Mesenteric fat pad (tissue), 1 donor: ENCODE measurements around the gene SIRT7. TPM values are rescaled to one million over a fixed set of nuclear protein-coding genes. Genes with fewer than 3 reads are reported as not detected.

ENCODE experiments used
- DNase-seq: peaks from one replicate; pipeline ENCODE4 v3.0.0-alpha.2; 2020; ENCODE audit warnings: low spot score
- total RNA-seq: library from RNA; stranded (reverse); fragmentation: NEBNext Ultra II Directional; extraction: Animal tissue kit (Norgen Biotek cat#: 25700); gene quantifications from one replicate; pipeline ENCODE4 v1.2.1, GENCODE V29; 2021
- donor health status: DM: yes; HTN: yes; CAD: no.

SIRT7 gene
- total RNA-seq, 1 donor from 2014 or later, result 16.9 TPM

- DNase-seq, result no peak
Measured at GRCh38 chr17:81867170-81867990, 50.6 kb downstream of the SIRT7 start.

DNA sequence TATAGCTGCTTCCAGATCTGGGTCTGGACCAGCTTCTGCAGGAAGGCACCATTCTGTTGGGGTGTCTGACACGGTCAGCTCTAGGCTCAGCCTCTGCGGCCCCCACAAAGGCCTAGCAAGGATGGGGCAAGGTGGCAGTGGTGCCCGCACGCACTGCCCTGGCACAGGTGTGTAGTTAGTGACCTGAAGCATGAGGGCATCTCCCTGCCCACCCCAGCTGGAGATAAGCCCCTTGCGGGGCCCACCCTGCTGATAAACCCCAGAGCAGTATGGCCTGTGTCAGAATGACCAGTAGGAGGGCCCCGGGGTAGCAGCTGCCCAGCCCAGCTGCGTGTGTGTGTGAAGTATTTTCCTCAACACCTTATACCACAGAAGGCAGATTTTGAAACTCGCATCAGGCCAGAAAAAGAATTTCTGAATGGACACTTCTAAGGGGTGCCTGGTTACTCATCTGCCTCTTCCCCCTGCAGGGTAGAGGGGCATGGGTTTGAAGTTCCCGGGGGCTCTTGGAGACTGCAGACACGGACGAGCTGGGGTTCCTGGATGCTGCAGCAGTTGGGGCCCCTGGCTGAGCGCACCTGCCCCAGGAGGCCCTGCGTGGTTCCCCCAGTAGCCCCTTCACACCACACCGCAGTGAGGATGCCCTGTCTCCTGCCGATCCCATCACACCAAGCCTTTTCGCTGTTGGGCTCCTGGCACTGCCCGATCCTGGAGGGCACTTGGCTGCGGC, 51.4 kb downstream of the SIRT7 start:
- no peak for DNase-seq

DNA sequence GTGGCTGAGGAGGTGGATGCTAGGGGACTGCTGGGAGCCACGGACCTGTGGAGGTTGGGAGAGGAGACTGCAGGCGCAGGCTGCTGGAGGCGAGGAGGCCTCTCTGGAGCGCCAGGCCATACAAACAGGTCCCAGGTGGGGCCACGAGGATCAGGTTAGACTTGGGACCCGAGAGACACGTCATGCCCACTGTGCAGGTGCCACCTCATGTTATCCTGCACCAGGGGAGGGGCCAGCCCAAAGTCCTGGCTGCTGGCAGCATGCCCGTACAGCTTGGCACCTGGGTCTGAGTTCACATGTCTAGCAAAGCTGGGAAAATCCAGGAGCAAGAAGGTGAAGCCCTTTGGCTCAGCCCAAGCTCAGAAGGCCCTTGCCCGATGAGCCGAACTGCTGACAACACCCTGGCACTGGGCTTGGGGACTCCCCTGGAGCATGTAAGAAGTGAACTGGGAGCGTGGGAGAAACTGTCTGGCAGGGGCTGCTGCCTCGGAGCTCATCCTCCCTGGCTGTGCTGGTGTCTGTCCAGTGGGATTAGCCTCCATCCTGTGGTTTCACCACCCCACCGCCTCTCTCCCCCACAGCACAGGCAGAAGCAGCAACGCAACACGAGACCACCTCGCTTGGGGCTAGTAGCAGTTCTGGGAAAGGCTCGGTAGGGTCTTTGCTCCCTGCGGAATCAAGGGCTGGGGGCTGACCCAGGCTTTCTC, 52.1 kb downstream of the SIRT7 start:
- no peak for DNase-seq

DNA sequence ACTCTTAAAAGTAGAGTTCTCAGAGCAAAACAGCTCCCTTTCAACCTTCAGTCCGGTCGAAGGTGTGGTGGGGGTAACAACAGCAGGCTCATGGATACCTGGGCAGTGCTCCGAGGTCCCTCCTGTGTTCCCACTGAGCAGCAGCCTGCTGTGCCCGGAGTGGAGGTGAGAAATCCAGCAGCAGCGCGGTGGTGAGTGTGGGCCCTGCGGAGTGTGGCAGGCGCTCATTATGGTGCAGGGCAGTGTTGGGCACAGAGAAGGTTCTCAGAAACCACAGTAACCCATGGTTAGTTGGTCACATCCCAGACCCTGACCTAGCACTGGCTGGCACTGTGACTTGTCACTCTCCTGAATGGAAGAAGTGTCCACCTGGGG, 52.6 kb downstream of the SIRT7 start:
- no peak for DNase-seq

GRCh38 chr17:81863833-81864768, 53.9 kb downstream of the SIRT7 start:
- DNase-seq, result no peak

DNA sequence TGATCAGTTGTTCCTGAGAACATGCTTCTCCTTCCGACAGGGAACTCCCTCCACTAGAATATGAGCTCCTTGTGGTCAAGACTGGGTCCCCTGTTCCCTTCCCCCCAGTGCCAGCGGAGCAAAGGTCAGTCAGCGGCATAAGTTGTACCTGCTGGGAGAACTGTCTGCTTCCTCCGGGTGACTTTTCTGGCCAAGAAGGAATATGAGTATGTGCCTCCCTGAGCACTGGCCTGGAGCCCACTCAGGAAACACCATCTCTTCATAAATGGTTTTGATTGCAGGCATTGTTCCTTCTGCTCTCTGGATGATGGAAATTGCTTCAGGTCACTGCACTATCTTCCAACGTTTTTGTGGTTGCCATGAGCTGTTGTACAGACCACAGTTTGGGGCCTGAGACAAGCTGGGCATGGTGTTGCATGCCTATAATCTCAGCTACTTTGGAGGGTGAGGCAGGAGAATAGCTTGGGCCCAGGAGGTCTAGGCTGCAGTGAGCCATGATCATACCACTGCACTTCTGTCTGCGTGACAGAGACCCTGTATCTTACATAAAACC, 54.8 kb downstream of the SIRT7 start:
- DNase-seq, result no peak

Other genes with a start within 250 kb of the SIRT7 start
- gene ARL16, start 234.4 kb downstream of the SIRT7 start, total RNA-seq, result 25.0 TPM
- gene HGS, start 234.2 kb downstream of the SIRT7 start, total RNA-seq, result 109 TPM
- 60.7 TPM for gene MRPL12, start 214.8 kb downstream of the SIRT7 start, total RNA-seq
- gene SLC25A10, start 205.9 kb downstream of the SIRT7 start, total RNA-seq, result 17.0 TPM
- 0.26 TPM for gene GCGR, start 114.0 kb downstream of the SIRT7 start, total RNA-seq
- 63.2 TPM for gene MCRIP1, start 84.9 kb downstream of the SIRT7 start, total RNA-seq
- gene PPP1R27, start 83.1 kb downstream of the SIRT7 start, total RNA-seq, result not detected
- gene P4HB, start 57.6 kb downstream of the SIRT7 start, total RNA-seq, result 575 TPM
- gene ARHGDIA, start 46.8 kb downstream of the SIRT7 start, total RNA-seq, result 521 TPM
- 46.2 TPM for gene ALYREF, start 26.6 kb downstream of the SIRT7 start, total RNA-seq
- 102 TPM for gene ANAPC11, start 26.5 kb downstream of the SIRT7 start, total RNA-seq
- not detected for gene NPB, start 15.9 kb downstream of the SIRT7 start, total RNA-seq
- gene PCYT2, start 6.8 kb downstream of the SIRT7 start, total RNA-seq, result 33.9 TPM
- 29.7 TPM for gene MAFG, start 9.6 kb upstream of the SIRT7 start, total RNA-seq
- gene PYCR1, start 19.1 kb upstream of the SIRT7 start, total RNA-seq, result 9.5 TPM
- not detected for gene MYADML2, start 29.1 kb upstream of the SIRT7 start, total RNA-seq
- gene NOTUM, start 43.0 kb upstream of the SIRT7 start, total RNA-seq, result not detected
- gene ASPSCR1, start 59.5 kb upstream of the SIRT7 start, total RNA-seq, result 31.5 TPM
- 47.0 TPM for gene CENPX, start 104.7 kb upstream of the SIRT7 start, total RNA-seq
- gene LRRC45, start 105.1 kb upstream of the SIRT7 start, total RNA-seq, result 7.0 TPM
- gene RAC3, start 113.5 kb upstream of the SIRT7 start, total RNA-seq, result 15.5 TPM
- 157 TPM for gene DCXR, start 119.5 kb upstream of the SIRT7 start, total RNA-seq
- gene RFNG, start 133.6 kb upstream of the SIRT7 start, total RNA-seq, result 46.1 TPM
- 85.8 TPM for gene GPS1, start 133.7 kb upstream of the SIRT7 start, total RNA-seq
- 103 TPM for gene DUS1L, start 147.6 kb upstream of the SIRT7 start, total RNA-seq
- 1,109 TPM for gene FASN, start 180.1 kb upstream of the SIRT7 start, total RNA-seq